ENCODE results near the gene ZC3HAV1. TPM values are rescaled to one million over a fixed set of nuclear protein-coding genes. Genes with fewer than 3 reads are reported as not detected.

ZC3HAV1 gene
- total and polyA plus RNA-seq, 2 of the 4 experiments (the other 2 are of a cell fraction) = 9.9 to 22.4 TPM

DNA sequence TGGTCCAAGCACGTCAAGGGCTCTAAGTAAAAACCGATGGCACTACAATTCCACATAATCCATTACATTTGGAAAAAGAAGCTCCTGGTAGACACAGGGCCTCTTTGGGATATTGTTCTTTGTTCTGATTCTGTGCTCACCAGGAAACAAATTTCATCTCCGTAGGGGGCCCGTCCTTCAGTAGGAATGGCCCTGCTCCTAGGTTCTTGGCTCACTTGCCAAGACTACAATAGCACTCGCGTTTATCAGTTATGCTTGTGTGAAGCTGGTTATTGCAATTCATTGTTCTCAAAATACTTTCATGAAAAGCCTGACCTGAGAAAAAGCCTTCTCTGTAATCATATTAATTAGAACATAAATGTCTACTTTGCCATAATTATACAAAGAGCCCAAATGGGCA lies 63.4 kb downstream of the ZC3HAV1 start:
- Histone ChIP-seq H3K4me3 (ENCODE audit: insufficient read depth, low read depth, low read length) (no peak overlapping the region), H3K9ac (ENCODE audit: low read depth, low read length) (no peak overlapping the region), H2AFZ (replicated peaks; ENCODE audit: low read length, poor library complexity) (no peak overlapping the region), H3K4me1 (ENCODE audit: control insufficient read depth, insufficient read depth, low read length) (peaks cover 2% of the 10 kb centered on the region), H2BK20ac (ENCODE audit: low read depth, low read length) (no peak overlapping the region), H3K4me2 (ENCODE audit: low read depth, low read length) (no peak overlapping the region), H3K9me1 (ENCODE audit: insufficient read depth, low read length) (no peaks in the 10 kb centered on the region), H4K5ac (ENCODE audit: low read depth, low read length) (no peak overlapping the region), H3K79me1 (ENCODE audit: low read depth in 1 of 2, low read length in 2 of 2) (no peaks in the 10 kb centered on the region), H3K9me3 (ENCODE audit: control insufficient read depth, insufficient read depth, low read length) (no peaks in the 10 kb centered on the region), H3K4ac (ENCODE audit: low read depth, low read length) (no peak overlapping the region), H4K8ac (ENCODE audit: low read depth in 2 of 2, low read length in 2 of 2) (no peak overlapping the region), H3K27ac (ENCODE audit: insufficient read depth, low read length) (no peak overlapping the region), H4K91ac (ENCODE audit: insufficient read depth, low read depth, low read length) (no peak overlapping the region), H2AK5ac (ENCODE audit: low read depth, low read length) (no peak overlapping the region), H3K23ac (ENCODE audit: low read depth, low read length) (no peak overlapping the region), H2BK5ac (ENCODE audit: low read depth, low read length, poor library complexity, severe bottlenecking) (no peak overlapping the region), H2BK15ac (ENCODE audit: low read depth, low read length) (no peak overlapping the region), H3K36me3 (ENCODE audit: control insufficient read depth, insufficient read depth, low read length) (peaks cover 9% of the 10 kb centered on the region), H2AK9ac (replicated peaks; ENCODE audit: low read depth, low read length, poor library complexity) (no peak overlapping the region), H3K56ac (ENCODE audit: extremely low read depth, insufficient read depth, low read length) (no peak overlapping the region), H2BK120ac (ENCODE audit: low read depth, low read length) (no peak overlapping the region), H4K20me1 (ENCODE audit: insufficient read depth, low read length) (no peaks in the 10 kb centered on the region), H3K27me3 (ENCODE audit: control insufficient read depth, insufficient read depth, low read length) (no peaks in the 10 kb centered on the region), H3K14ac (replicated peaks; ENCODE audit: low read depth, low read length) (no peak overlapping the region), H3K18ac (ENCODE audit: low read depth, low read length) (no peak overlapping the region)
- intact Hi-C loops (cut with micrococcal nuclease) (no loop called here), in situ Hi-C loops (cut with MboI; ENCODE audit: low sequenced_read_pairs) (no loop called here), dilution Hi-C loops (cut with HindIII; ENCODE audit: low sequenced_read_pairs, unreplicated experiment) (no loop called here)
- ChIA-PET POLR2A (ENCODE audit: unreplicated experiment) (no interaction called here), CTCF (interaction anchor here (1.0 kb wide), 1 partner anchor 9 kb away, joined by 3 read pairs; no protein-coding TSS in a partner anchor)
- WGBS, 2 experiments (ENCODE audit: extremely low coverage in 2 of 2, insufficient read length in 1 of 2) = no CpG with 5 or more reads among the region's 6 CpGs
- no peak for ATAC-seq (ENCODE audit: low read depth)
- no TSS peak for BruUV-seq (replicated peaks)
- DNase-seq = no peak
- no peak for TF ChIP-seq RFX5 (IDR thresholded peaks at IDR 0.05; ENCODE audit: low read depth, low read length)
- TF ChIP-seq BHLHE40 (IDR thresholded peaks at IDR 0.05; ENCODE audit: low read depth, low read length) = no peak
- TF ChIP-seq RAD21 (IDR thresholded peaks at IDR 0.05; ENCODE audit: low read length) = no peak
- TF ChIP-seq MXI1 (IDR thresholded peaks at IDR 0.05; ENCODE audit: borderline replicate concordance, low read depth, low read length) = no peak
- no peak for TF ChIP-seq POLR2A (IDR thresholded peaks at IDR 0.05; ENCODE audit: low read depth, low read length)
- no peak for TF ChIP-seq CEBPB (IDR thresholded peaks at IDR 0.05; ENCODE audit: low read depth, low read length)
- TF ChIP-seq CTCF (conservative IDR thresholded peaks at IDR 0.05; ENCODE audit: low read depth, low read length) = no peak
- TF ChIP-seq NFE2L2 (IDR thresholded peaks at IDR 0.05; ENCODE audit: low read depth, low read length) = no peak
- no peak for TF ChIP-seq SMC3 (IDR thresholded peaks at IDR 0.05; ENCODE audit: low read depth, low read length)
- no peak for TF ChIP-seq USF2 (IDR thresholded peaks at IDR 0.05; ENCODE audit: low read depth, low read length)
- TF ChIP-seq MAZ (IDR thresholded peaks at IDR 0.05; ENCODE audit: borderline replicate concordance, low read depth, low read length) = no peak
- no peak for TF ChIP-seq FOS (IDR thresholded peaks at IDR 0.05; ENCODE audit: low read depth, low read length)
- TF ChIP-seq RCOR1 (IDR thresholded peaks at IDR 0.05; ENCODE audit: insufficient replicate concordance, low read length) = no peak
